Lower leg skin (tissue), 3 donors: ENCODE data around the gene CD164.
"Not testable (repeated sequence)": the region's sequence is repeated elsewhere in the genome, so short reads cannot be mapped to it uniquely, and the experiment has no call there.

Experiments used
- POLR2A ChIP-seq, 2 donors: fragments of 450-650 bp; IDR thresholded peaks; one replicate each; pipeline ENCODE4 v1.6.1; 2016 to 2017; ENCODE audit warnings: antibody characterized with exemption in 2 of 2, mild to moderate bottlenecking in 1 of 2, moderate library complexity in 1 of 2
- TF ChIP-seq, protein P1 (sequence below), 3 donors: fragments of 450-650 bp; IDR thresholded peaks; one replicate each; pipeline ENCODE4 v1.5.1; 2016; ENCODE audit warnings: antibody characterized with exemption in 3 of 3, mild to moderate bottlenecking in 3 of 3, moderate library complexity in 2 of 3

DNA sequence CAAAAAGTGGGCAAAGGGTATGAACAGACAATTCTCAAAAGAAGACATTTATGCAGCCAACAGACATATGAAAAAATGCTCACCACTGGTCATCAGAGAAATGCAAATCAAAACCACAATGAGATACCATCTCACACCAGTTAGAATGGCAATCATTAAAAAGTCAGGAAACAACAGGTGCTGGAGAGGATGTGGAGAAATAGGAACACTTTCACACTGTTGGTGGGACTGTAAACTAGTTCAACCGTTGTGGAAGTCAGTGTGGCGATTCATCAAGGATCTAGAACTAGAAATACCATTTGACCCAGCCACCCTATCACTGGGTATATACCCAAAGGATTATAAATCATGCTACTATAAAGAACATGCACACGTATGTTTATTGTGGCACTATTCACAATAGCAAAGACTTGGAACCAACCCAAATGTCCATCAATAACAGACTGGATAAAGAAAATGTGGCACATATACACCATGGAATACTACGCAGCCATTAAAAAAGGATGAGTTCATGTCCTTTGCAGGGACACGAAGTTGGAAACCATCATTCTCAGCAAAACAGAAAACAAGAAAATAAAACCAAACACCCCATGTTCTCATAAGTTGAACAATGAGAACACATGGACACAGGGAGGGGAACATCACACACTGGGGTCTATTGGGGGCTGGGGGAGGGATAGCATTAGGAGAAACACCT is 17.7 kb downstream of the CD164 start:
- TF ChIP-seq, protein P1, sequence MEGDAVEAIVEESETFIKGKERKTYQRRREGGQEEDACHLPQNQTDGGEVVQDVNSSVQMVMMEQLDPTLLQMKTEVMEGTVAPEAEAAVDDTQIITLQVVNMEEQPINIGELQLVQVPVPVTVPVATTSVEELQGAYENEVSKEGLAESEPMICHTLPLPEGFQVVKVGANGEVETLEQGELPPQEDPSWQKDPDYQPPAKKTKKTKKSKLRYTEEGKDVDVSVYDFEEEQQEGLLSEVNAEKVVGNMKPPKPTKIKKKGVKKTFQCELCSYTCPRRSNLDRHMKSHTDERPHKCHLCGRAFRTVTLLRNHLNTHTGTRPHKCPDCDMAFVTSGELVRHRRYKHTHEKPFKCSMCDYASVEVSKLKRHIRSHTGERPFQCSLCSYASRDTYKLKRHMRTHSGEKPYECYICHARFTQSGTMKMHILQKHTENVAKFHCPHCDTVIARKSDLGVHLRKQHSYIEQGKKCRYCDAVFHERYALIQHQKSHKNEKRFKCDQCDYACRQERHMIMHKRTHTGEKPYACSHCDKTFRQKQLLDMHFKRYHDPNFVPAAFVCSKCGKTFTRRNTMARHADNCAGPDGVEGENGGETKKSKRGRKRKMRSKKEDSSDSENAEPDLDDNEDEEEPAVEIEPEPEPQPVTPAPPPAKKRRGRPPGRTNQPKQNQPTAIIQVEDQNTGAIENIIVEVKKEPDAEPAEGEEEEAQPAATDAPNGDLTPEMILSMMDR (IDR thresholded peaks at IDR 0.05) = not testable (repeated sequence)
- not testable (repeated sequence) for TF ChIP-seq POLR2A (IDR thresholded peaks at IDR 0.05)
